Measurements from ENCODE around the gene CHRDL2. TPM values are rescaled to one million over a fixed set of nuclear protein-coding genes. Genes with fewer than 3 reads are reported as not detected.

Gene CHRDL2
- total and polyA plus RNA-seq, 2 donors (not counting 3 experiments of a cell fraction or from before 2014, with no cell fraction given): not detected

- BruUV-seq (replicated peaks): no TSS peak
- CTCF ChIA-PET: interaction anchor here (1.9 to 4.2 kb wide), 2 partner anchors 11 to 12 kb away, joined by 13 to 22 read pairs; no protein-coding TSS in a partner anchor
- intact Hi-C loops (cut with micrococcal nuclease): no loop called here
- Histone ChIP-seq H3K4me3 (replicated peaks in 1 of 3; ENCODE audit: insufficient read depth in 1 of 3, low read depth in 1 of 3, low read length in 3 of 3) (no peak overlapping the region), H3K27me3 (ENCODE audit: control insufficient read depth in 2 of 2, insufficient read depth in 2 of 2, low read length in 2 of 2) (peaks cover 2 to 3% of the 10 kb centered on the region in 2 experiments), H3K4me1 (ENCODE audit: control insufficient read depth, extremely low read depth, insufficient read depth, low read length) (no peaks in the 10 kb centered on the region), H3K9me3 (replicated peaks; ENCODE audit: control insufficient read depth, insufficient read depth, low read length) (no peaks in the 10 kb centered on the region), H4K20me1 (replicated peaks; ENCODE audit: control insufficient read depth, extremely low read depth, insufficient read depth, low read length) (no peaks in the 10 kb centered on the region), H3K9me1 (replicated peaks; ENCODE audit: control insufficient read depth, extremely low read depth, insufficient read depth, low read length) (no peaks in the 10 kb centered on the region), H3K9ac (replicated peaks; ENCODE audit: extremely low read depth, insufficient read depth, low read length) (no peak overlapping the region), H3K36me3 (ENCODE audit: control insufficient read depth in 2 of 2, extremely low read depth in 1 of 2, insufficient read depth in 2 of 2, low read length in 2 of 2) (no peaks in the 10 kb centered on the region), H3K79me2 (ENCODE audit: control insufficient read depth, insufficient read depth, low read length) (no peaks in the 10 kb centered on the region), H3K4me2 (ENCODE audit: insufficient read depth, low read length) (no peak overlapping the region), H3K27ac (ENCODE audit: insufficient read depth, low read depth, low read length) (no peak overlapping the region), H2AFZ (ENCODE audit: low read depth, low read length) (no peak overlapping the region)
- FAIRE-seq (no peak), DNase-seq (ENCODE audit: low read depth, low spot score) (no peak)
- TF ChIP-seq, protein P1, sequence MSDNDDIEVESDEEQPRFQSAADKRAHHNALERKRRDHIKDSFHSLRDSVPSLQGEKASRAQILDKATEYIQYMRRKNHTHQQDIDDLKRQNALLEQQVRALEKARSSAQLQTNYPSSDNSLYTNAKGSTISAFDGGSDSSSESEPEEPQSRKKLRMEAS (IDR thresholded peaks at IDR 0.05; ENCODE audit: insufficient read depth, insufficient read length): no peak
- TF ChIP-seq POLR2A (IDR thresholded peaks at IDR 0.05; ENCODE audit: low read depth, low read length) (no peak), MYC (IDR thresholded peaks at IDR 0.05; ENCODE audit: low read depth, low read length) (no peak), EZH2 (IDR thresholded peaks at IDR 0.05; ENCODE audit: borderline replicate concordance, low read depth, low read length, severe bottlenecking) (no peak), GATA2 (IDR thresholded peaks at IDR 0.05; ENCODE audit: insufficient read depth, insufficient read length, low read depth, low read length) (no peak), JUN (IDR thresholded peaks at IDR 0.05; ENCODE audit: borderline replicate concordance, insufficient read depth, insufficient read length, low read depth) (no peak), FOS (IDR thresholded peaks at IDR 0.05; ENCODE audit: borderline replicate concordance, insufficient read depth, low read length) (no peak), POLR2AphosphoS5 (IDR thresholded peaks at IDR 0.05; ENCODE audit: insufficient read depth, low read depth, low read length) (no peak)
- TF ChIP-seq, protein P2, sequence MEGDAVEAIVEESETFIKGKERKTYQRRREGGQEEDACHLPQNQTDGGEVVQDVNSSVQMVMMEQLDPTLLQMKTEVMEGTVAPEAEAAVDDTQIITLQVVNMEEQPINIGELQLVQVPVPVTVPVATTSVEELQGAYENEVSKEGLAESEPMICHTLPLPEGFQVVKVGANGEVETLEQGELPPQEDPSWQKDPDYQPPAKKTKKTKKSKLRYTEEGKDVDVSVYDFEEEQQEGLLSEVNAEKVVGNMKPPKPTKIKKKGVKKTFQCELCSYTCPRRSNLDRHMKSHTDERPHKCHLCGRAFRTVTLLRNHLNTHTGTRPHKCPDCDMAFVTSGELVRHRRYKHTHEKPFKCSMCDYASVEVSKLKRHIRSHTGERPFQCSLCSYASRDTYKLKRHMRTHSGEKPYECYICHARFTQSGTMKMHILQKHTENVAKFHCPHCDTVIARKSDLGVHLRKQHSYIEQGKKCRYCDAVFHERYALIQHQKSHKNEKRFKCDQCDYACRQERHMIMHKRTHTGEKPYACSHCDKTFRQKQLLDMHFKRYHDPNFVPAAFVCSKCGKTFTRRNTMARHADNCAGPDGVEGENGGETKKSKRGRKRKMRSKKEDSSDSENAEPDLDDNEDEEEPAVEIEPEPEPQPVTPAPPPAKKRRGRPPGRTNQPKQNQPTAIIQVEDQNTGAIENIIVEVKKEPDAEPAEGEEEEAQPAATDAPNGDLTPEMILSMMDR (IDR thresholded peaks at IDR 0.05; ENCODE audit: extremely low read depth in 1 of 2, insufficient read depth in 1 of 2, low read depth in 1 of 2, low read length in 2 of 2): no peak
- POLR2A ChIA-PET: no interaction called here
- dilution Hi-C loops (cut with MboI; ENCODE audit: extremely low pct_ligation_motif_present, low sequenced_read_pairs): loop anchor here (25.0 kb wide), 1 partner anchor 147 kb away; no protein-coding TSS in a partner anchor
These were observed 16.3 kb downstream of the CHRDL2 start for GRCh38 chr11:74714904-74715303.
